ENCODE results near the gene OR10G6.
"Not testable (repeated sequence)": the region's sequence is repeated elsewhere in the genome, so short reads cannot be mapped to it uniquely, and the experiment has no call there.

The OR10G6 gene, protein sequence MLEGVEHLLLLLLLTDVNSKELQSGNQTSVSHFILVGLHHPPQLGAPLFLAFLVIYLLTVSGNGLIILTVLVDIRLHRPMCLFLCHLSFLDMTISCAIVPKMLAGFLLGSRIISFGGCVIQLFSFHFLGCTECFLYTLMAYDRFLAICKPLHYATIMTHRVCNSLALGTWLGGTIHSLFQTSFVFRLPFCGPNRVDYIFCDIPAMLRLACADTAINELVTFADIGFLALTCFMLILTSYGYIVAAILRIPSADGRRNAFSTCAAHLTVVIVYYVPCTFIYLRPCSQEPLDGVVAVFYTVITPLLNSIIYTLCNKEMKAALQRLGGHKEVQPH

GRCh38 chr11:123995119-123995518, at the start of gene OR10G6:
OR10G6 (minus strand) TSS chr11:123995161; CDS start chr11:123995161, 0 bp downstream.
- no peak for FAIRE-seq

DNA sequence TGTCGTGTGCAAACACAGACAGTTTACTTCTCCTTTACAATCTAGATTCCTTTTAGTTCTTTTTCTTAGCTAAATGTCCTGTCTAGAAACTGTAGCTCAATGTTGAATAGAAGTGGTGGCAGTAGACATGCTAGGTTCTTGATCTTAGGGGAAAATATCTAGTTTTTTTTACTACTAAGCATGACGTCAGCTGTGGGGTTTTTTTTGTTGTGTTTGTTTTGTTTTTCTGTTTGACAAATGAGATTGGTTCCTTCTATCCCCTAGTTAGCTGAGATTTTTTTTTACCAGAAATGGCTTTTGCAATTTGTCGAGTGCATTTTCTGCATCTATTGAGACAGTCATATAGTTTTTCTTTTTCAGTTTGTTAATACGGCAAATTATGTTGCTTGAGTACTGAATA, 48.5 kb upstream of the OR10G6 start:
- no peak for FAIRE-seq

DNA sequence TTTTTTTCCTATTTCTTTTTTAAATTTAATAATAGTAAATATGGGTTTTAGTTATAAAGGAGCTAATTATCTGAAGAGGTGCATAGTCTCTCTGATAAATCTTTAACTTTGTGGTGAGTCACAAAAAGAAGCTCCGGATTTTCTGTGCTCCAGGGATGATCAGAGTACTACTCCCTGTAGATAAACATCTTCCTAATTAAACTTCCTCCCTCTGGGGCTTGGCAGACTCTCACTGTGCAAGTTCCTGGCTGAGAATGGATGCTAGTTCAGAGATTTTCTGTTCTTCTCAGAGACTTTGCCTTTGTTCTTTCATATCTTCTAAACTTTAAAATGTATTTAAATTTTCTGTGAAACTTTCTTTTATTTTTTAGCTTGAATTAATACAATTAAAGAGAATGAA, 46.3 kb upstream of the OR10G6 start, which contains the start of gene OR10G7:
Gene OR10G7 (minus strand): TSS at position 72 of the 400 bp plus-strand sequence. CDS start 2,324 bp downstream, outside the sequence.
- FAIRE-seq = no peak

DNA sequence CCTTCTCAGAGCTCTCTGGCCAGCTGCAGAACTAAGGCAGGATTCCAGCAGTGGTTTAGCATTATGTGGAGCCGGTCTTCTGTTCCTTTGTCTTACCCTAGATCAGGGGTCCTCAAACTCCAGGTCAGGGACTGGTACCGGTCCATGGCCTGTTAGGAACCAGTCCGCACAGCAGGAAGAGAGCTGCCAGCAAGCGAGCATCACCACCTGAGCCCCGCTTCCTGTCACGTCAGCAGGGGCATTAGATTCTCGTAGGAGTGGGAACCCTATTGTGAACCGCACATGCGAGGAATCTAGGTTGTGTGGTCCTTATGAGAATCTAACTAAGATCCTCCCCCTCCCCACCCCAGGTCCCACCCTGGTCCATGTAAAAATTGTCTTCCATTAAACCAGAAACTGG, 44.6 kb upstream of the OR10G6 start:
- no peak for FAIRE-seq

GRCh38 chr11:124036666-124037065, 41.7 kb upstream of the OR10G6 start:
- no peak for FAIRE-seq

DNA sequence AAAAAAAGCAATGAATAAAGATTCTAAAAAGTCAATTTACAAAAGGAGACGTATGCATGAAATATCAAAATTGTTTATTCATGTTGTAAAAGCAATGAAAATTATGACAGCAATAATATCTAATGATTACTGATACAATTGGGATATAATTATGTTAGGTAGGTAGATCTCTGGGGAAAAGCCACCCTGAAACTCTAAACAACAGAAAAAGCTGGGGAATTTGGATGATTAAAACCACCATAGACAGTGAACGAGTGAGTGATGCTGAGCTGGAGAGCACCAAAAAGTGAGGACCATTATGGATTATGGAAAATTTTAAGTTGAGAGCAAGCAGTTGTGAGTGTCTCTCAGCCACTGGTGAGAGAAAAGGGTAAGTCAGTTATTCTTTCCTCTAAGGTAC, 31.5 kb upstream of the OR10G6 start, which contains the start of gene OR10G8:
Gene OR10G8 (plus strand): TSS at position 301 of the 400 bp plus-strand sequence. CDS start 2,825 bp downstream, outside the sequence.
- no peak for FAIRE-seq

DNA sequence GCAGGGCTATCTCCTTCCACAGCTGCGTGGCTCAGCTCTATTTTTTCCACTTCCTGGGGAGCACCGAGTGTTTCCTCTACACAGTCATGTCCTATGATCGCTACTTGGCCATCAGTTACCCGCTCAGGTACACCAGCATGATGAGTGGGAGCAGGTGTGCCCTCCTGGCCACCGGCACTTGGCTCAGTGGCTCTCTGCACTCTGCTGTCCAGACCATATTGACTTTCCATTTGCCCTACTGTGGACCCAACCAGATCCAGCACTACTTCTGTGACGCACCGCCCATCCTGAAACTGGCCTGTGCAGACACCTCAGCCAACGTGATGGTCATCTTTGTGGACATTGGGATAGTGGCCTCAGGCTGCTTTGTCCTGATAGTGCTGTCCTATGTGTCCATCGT, 20.9 kb upstream of the OR10G6 start:
- FAIRE-seq = not testable (repeated sequence)

DNA sequence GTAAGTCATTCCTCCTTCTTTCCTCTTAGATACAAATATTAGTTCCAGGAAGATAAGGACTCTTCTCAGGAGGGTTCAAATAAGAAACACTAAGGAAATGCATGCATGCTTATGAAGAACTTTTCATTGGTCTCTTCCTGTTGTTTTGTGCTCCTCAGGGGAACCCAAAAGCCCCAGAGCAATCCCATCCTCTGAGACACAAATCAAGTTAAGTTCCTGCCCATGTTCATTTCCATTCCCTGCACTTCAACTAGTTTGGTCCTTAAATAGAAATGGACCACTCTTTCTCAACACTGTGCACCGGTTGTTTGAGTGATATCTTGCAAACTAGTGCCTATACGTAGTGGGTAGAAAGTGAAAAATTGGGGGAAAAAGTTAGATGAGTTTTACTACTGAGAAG, 17.7 kb upstream of the OR10G6 start, which contains the start of gene OR10G4:
Gene OR10G4 (plus strand): TSS at position 301 of the 400 bp plus-strand sequence. CDS start 2,578 bp downstream, outside the sequence.
- FAIRE-seq = no peak

- no peak for FAIRE-seq
These were observed 15.7 kb downstream of the OR10G6 start for GRCh38 chr11:123979311-123979710.

DNA sequence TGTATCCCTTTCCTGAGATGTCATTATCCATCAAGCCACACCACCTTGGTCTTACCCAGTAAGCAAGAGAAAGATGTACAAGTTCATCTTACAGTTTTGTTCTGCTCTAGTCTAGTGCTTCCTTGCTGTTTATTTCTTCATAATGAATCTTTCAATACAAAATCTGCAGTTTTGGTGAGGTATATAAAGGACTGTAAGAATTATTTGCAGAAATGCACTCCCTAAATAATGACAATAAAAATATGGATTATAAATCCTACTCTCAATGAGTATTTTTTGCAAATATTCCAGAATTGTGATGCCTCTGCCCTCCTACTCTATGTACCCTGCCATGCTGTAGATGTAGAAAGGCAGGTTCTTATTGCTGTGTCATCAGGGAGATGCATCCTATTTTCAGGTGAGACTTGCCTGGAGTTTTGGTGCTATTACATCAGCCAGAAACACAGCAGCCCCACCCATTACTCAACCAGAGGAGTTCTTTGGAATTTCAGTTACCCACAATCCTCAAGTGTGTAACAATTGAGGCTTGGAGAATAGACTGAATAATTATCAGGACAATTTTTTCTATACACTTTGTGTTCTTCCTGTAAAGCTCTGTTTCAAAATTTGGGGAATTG, 17.1 kb downstream of the OR10G6 start, which contains the start of gene OR10S1:
Gene OR10S1 (minus strand): TSS at position 51 of the 617 bp plus-strand sequence. CDS start 117 bp downstream, outside the sequence.
- FAIRE-seq = no peak

GRCh38 chr11:123976770-123977560, 18.0 kb downstream of the OR10G6 start:
- FAIRE-seq = no peak

DNA sequence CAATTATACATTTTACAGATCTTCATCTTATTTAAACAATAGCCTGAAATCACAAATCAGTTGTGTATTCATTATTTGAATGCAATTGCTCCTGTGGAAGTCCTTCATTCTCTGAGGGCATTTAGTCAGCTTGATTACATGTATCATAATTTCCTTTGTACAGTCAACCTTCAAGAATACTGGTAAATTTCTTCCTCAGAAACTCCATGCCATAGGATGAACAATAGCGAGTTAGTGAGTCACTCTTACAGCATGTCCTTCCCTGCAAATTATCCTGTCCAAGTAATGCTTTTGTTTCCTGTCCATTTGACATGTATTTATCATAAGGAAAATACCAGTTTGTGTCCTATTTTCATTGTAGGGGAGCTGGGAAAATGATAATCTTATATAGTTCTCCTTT, 21.1 kb downstream of the OR10G6 start:
- FAIRE-seq = no peak

DNA sequence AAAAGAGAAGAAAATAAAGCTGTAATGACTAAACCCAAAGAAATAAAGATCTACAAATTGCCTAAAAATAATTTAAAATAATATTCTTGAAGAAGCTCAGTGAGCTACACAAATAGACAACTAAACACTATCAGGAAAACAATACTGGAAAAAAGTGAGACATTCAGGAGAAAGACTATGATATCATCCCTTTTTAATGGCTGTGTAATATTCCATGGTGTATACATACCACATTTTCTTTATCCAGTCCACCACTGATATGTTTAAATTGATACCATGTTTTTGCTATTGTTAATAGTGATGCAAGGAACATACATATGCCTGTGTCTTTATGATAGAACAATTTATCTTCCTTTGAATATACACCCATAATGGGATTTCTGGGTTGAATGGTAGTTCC, 38.2 kb downstream of the OR10G6 start:
- no peak for FAIRE-seq

DNA sequence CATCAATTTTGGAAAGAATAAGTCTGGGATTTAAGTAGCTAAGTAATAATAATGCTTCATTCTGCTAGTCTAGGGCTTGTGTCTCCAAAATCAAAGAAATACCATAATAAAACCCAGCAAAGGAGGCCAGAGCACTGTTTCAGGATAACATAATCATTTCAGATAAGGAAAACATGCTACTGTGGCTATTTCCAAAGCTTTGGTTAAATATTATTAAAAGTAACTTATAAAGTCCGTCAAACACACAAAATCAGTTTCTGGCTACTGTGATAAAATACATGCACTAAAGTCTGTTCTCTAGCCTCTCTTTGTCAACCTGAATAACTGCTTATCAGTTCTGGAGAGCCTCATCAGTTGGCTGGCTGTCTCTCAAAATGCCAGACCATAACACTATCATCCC, 49.8 kb downstream of the OR10G6 start:
- no peak for FAIRE-seq
